Gastroesophageal sphincter (tissue), 4 donors: ENCODE measurements around the gene TMEM132E. TPM values are rescaled to one million over a fixed set of nuclear protein-coding genes. Genes with fewer than 3 reads are reported as not detected.

ENCODE experiments used
- ATAC-seq: fragments of 150-250 bp; one replicate; pipeline ENCODE4 v1.9.1; 2016; ENCODE audit warnings: mild to moderate bottlenecking, moderate library complexity
- H3K27ac ChIP-seq, 4 donors: fragments of 200-600 bp; sonication (generic) in 3 of 4; 1 replicate in 3 of 4; 2 replicates in 1 of 4; pipeline ENCODE4 v1.5.1; 2016 to 2019
- H3K27me3 ChIP-seq: fragments of 200-600 bp; sonication (generic); one replicate; pipeline ENCODE4 v1.5.1; 2019
- H3K36me3 ChIP-seq, 2 donors: fragments of 200-600 bp; sonication (generic); one replicate each; pipeline ENCODE4 v1.5.1; 2019; ENCODE audit warnings: control low read depth in 1 of 2
- H3K4me1 ChIP-seq, 3 donors: fragments of 200-600 bp; sonication (generic); 1 replicate in 2 of 3; 2 replicates in 1 of 3; pipeline ENCODE4 v1.5.1; 2016 to 2019; ENCODE audit warnings: control low read depth in 2 of 3
- H3K4me3 ChIP-seq, 2 donors: fragments of 200-600 bp; sonication (generic); one replicate each; pipeline ENCODE4 v1.5.1; 2019; ENCODE audit warnings: mild to moderate bottlenecking in 1 of 2, moderate library complexity in 1 of 2
- H3K9me3 ChIP-seq, 3 donors: fragments of 200-600 bp; sonication (generic); one replicate each; pipeline ENCODE4 v1.5.1; 2017 to 2019; ENCODE audit warnings: control low read depth in 2 of 3
- EP300 ChIP-seq: sonication (generic); formaldehyde crosslinking; IDR thresholded peaks from one replicate; pipeline ENCODE4 v1.6.1; 2017; ENCODE audit warnings: antibody characterized with exemption, mild to moderate bottlenecking
- POLR2A ChIP-seq, 2 donors: fragments of 450-650 bp; IDR thresholded peaks; one replicate each; pipeline ENCODE4 v1.6.1; 2017; ENCODE audit warnings: antibody characterized with exemption in 2 of 2, mild to moderate bottlenecking in 2 of 2, moderate library complexity in 1 of 2
- POLR2AphosphoS5 ChIP-seq: sonication (generic); formaldehyde crosslinking; IDR thresholded peaks from one replicate; pipeline ENCODE4 v1.6.1; 2017; ENCODE audit warnings: antibody characterized with exemption
- WGBS, 2 donors: methylation state at CpG; one replicate each; pipeline ENCODE4 v1.1.5; 2018; ENCODE audit warnings: low coverage in 1 of 2; 5-methylcytosine and 5-hydroxymethylcytosine counted together
- total RNA-seq, 4 donors: library from RNA; depleted of rRNA; stranded (reverse); fragments of >200 nt; gene quantifications; one replicate each; pipeline ENCODE4 v1.1.0, GENCODE V29; 2016
- TF ChIP-seq, protein P1 (sequence below), 4 experiments: fragments of 200-600 bp in 2 of 4; fragments of 450-650 bp in 2 of 4; sonication (generic) in 1 of 4; IDR thresholded peaks; one replicate each; pipeline ENCODE4 v1.5.1; 2017 to 2019; ENCODE audit warnings: antibody characterized with exemption in 4 of 4, mild to moderate bottlenecking in 2 of 4, moderate library complexity in 2 of 4

Gene TMEM132E
- total RNA-seq, 4 donors from 2014 or later: 0.12 to 0.47 TPM; not detected in 2

DNA sequence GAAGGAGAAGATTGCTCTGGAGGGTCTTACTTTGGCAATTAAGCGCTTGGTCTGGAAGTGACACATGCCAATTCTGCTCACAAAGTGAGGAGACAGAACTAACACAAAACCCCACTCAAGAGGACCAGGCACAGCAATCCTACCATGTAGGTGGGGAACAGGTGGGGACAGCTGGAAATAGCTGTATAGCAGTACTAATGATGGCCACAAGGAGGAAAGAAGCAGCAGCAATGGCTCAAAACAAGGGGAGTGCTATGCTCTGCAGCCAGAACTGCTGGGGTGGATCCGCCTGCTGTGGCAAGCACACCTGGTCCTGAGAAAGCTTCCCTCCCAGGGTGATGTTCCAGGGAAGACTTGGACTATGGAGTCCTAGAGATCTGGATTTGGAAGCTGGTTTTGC is 17.0 kb upstream of the TMEM132E start:
- H3K27ac ChIP-seq: no peak overlapping the region
- H3K36me3 ChIP-seq: no peaks in the 10 kb centered on the region
- no peaks in the 10 kb centered on the region for H3K9me3 ChIP-seq
- ATAC-seq: no peak
- TF ChIP-seq, protein P1, sequence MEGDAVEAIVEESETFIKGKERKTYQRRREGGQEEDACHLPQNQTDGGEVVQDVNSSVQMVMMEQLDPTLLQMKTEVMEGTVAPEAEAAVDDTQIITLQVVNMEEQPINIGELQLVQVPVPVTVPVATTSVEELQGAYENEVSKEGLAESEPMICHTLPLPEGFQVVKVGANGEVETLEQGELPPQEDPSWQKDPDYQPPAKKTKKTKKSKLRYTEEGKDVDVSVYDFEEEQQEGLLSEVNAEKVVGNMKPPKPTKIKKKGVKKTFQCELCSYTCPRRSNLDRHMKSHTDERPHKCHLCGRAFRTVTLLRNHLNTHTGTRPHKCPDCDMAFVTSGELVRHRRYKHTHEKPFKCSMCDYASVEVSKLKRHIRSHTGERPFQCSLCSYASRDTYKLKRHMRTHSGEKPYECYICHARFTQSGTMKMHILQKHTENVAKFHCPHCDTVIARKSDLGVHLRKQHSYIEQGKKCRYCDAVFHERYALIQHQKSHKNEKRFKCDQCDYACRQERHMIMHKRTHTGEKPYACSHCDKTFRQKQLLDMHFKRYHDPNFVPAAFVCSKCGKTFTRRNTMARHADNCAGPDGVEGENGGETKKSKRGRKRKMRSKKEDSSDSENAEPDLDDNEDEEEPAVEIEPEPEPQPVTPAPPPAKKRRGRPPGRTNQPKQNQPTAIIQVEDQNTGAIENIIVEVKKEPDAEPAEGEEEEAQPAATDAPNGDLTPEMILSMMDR (IDR thresholded peaks at IDR 0.05): peak in 1 of 4 experiments; percentile 23
- no peak for TF ChIP-seq POLR2AphosphoS5
- H3K27me3 ChIP-seq: peaks cover 48% of the 10 kb centered on the region
- 33 to 59% methylated on average over 2 of the region's 2 CpGs for WGBS, 2 donors
- no peak overlapping the region for H3K4me3 ChIP-seq
- H3K4me1 ChIP-seq: no peaks in the 10 kb centered on the region

DNA sequence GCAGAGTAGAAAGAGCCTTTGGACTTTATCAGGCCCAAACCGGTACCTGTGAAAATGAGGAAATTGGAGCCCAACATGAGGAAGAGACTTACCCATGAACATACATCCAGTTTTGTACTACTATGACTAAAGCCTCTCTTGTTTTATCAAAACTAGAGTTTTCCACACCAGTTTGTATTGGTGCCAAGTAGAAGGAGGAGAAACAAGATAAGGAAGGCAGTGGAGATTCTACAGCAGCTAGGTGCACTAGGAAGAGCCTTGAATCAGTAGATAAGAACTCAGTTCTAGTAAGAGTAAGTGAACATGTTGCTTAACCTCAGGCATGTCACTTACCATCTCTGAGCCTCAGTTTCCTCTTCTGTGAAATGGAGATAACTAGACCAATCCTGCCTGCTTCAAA is 13.7 kb upstream of the TMEM132E start:
- H3K27me3 ChIP-seq: peaks cover 81% of the 10 kb centered on the region
- H3K36me3 ChIP-seq: no peaks in the 10 kb centered on the region
- ATAC-seq: no peak
- no peaks in the 10 kb centered on the region for H3K9me3 ChIP-seq
- TF ChIP-seq POLR2AphosphoS5: no peak
- TF ChIP-seq POLR2A (IDR thresholded peaks at IDR 0.05): no peak
- no peak for TF ChIP-seq EP300
- TF ChIP-seq, protein P1 (IDR thresholded peaks at IDR 0.05): no peak
- 100% methylated on average over 1 of the region's 1 CpG; no CpG with 5 or more reads in 1 of the 2 donors for WGBS, 2 donors
- no peaks in the 10 kb centered on the region for H3K4me1 ChIP-seq
- H3K4me3 ChIP-seq: no peak overlapping the region
- no peak overlapping the region for H3K27ac ChIP-seq

DNA sequence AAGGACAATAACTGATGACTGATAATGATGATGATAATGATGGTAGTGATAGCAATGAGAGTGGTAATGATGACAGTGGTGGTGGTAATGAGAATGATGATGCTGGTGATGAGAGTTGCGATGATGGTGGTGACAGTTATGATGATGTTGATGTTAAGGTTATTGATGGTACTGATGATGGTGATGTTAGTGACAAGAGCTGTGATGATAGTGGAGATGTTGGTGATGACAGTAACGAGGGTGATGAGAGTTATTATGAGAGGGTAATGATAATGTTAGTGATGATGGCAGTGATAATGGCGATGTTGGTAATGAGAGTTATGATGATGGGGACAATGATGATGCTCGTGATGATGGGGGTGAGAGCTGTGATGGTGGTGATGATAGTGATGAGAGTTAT is 13.2 kb upstream of the TMEM132E start:
- Histone ChIP-seq H3K4me3 (no peak overlapping the region), H3K4me1 (no peaks in the 10 kb centered on the region), H3K27me3 (peaks cover 86% of the 10 kb centered on the region), H3K27ac (no peak overlapping the region), H3K9me3 (no peaks in the 10 kb centered on the region), H3K36me3 (no peaks in the 10 kb centered on the region)
- no peak for TF ChIP-seq POLR2A (IDR thresholded peaks at IDR 0.05)
- TF ChIP-seq POLR2AphosphoS5: no peak
- TF ChIP-seq EP300: no peak
- TF ChIP-seq, protein P1 (IDR thresholded peaks at IDR 0.05): no peak
- no peak for ATAC-seq
- 85 to 86% methylated on average over 4 of the region's 4 CpGs for WGBS, 2 donors

DNA sequence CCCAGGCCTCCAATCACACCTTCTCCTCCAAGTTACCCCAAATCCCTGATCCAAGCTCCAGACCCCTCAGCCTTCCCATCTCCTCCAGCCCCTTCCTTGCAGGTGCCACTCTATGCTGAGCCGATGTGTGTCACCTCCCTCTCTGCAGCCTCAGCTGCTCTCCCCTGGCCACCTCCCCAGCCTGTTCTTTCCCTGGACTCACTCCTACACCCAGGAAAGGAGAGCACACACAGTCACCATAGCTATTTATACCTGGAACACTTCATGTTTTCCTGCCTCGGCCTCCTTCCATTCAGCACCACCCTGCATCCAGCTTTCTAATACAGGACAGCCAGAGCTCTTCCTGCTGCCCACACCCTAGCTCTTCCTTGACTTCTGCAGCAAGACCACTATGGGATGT is 12.5 kb upstream of the TMEM132E start:
- H3K27me3 ChIP-seq: peaks cover 92% of the 10 kb centered on the region
- no peak overlapping the region for H3K4me3 ChIP-seq
- no peaks in the 10 kb centered on the region for H3K36me3 ChIP-seq
- no peaks in the 10 kb centered on the region for H3K9me3 ChIP-seq
- no peak for ATAC-seq
- WGBS, 2 donors: 80 to 82% methylated on average over 1 to 2 of the region's 2 CpGs
- H3K27ac ChIP-seq: no peak overlapping the region
- TF ChIP-seq, protein P1 (IDR thresholded peaks at IDR 0.05): no peak
- TF ChIP-seq POLR2AphosphoS5: no peak
- no peak for TF ChIP-seq POLR2A (IDR thresholded peaks at IDR 0.05)
- no peaks in the 10 kb centered on the region for H3K4me1 ChIP-seq

DNA sequence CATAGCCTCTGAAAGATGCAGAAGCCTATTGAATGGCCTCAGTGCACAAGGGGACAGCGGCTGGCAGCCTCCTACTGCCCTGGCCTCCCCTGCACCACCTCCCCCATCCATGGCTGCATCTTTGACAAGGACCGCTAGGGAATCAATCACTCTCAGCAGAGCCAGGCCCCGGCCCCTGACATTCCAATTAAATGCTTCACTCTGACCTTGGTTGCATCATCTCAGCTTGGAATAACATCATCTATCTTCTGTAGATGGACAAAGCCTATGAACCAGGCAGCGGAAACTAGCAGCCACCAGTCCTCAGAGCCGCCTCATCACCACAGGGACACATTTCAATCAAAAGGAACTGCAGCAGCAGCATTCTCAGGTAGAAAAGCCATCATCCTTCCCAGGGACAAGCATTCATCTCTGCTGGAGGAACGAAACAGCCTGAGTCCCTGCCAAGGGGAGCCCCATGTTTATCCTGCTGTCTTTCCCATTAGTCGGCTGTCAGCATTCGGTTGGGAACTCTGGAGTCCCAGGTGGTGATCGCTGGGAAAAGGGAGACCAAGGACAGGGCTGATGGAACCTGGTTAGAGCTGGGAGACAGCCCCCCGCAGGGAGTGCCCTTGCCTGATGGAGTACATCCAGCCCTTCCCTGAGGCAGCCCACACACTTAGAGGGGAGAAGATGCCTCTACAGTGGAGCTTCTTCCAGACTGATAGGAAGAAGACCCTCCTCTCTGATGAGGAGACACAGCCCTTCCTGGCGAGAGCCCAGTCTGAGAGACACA is 11.5 kb upstream of the TMEM132E start:
- no peak overlapping the region for H3K27ac ChIP-seq
- 7% methylated on average over 3 of the region's 11 CpGs for WGBS, 2 donors
- peaks cover 93% of the 10 kb centered on the region for H3K27me3 ChIP-seq
- H3K4me1 ChIP-seq: no peaks in the 10 kb centered on the region
- ATAC-seq: no peak
- H3K36me3 ChIP-seq: no peaks in the 10 kb centered on the region
- TF ChIP-seq, protein P1 (IDR thresholded peaks at IDR 0.05): no peak
- TF ChIP-seq POLR2A (IDR thresholded peaks at IDR 0.05) (no peak), POLR2AphosphoS5 (no peak), EP300 (no peak)
- no peaks in the 10 kb centered on the region for H3K9me3 ChIP-seq
- no peak overlapping the region for H3K4me3 ChIP-seq
